Measurements from ENCODE around the gene CYTH3. TPM values are rescaled to one million over a fixed set of nuclear protein-coding genes. Genes with fewer than 3 reads are reported as not detected.

The CYTH3 gene
- polyA plus RNA-seq, 2 donors = 5.7 to 7.2 TPM

Other genes starting within 250 kb of the CYTH3 start
- gene ANKRD61, start 241.2 kb downstream of the CYTH3 start, polyA plus RNA-seq = under 1 TPM in 1 of 2 donors, not detected in 1; 0.04 TPM
- gene EIF2AK1, start 213.4 kb downstream of the CYTH3 start, polyA plus RNA-seq = 10 to 100 TPM; 30.8 to 32.0 TPM
- 1 to 10 TPM; 2.2 to 2.5 TPM for gene USP42, start 167.7 kb downstream of the CYTH3 start, polyA plus RNA-seq
- 1 to 10 TPM; 9.2 to 9.6 TPM for gene FAM220A, start 76.3 kb upstream of the CYTH3 start, polyA plus RNA-seq
- 100 to 1,000 TPM; 440 to 451 TPM for gene RAC1, start 101.9 kb upstream of the CYTH3 start, polyA plus RNA-seq
- 1 to 10 TPM; 8.4 to 9.2 TPM for gene DAGLB, start 175.3 kb upstream of the CYTH3 start, polyA plus RNA-seq
- gene KDELR2, start 211.5 kb upstream of the CYTH3 start, polyA plus RNA-seq = 10 to 100 TPM; 42.1 to 52.2 TPM